GM19463 (cell line): ENCODE results near the gene CENPK.
"Not testable (repeated sequence)": the region's sequence is repeated elsewhere in the genome, so short reads cannot be mapped to it uniquely, and the experiment has no call there.

Source experiments
- ATAC-seq: cut with Tn5 transposase; IDR thresholded peaks from one replicate; pipeline ENCODE4 v1.9.1; 2021; ENCODE audit warnings: mild to moderate bottlenecking, moderate library complexity; ENCODE audit not compliant: unreplicated experiment

Gene CENPK

DNA sequence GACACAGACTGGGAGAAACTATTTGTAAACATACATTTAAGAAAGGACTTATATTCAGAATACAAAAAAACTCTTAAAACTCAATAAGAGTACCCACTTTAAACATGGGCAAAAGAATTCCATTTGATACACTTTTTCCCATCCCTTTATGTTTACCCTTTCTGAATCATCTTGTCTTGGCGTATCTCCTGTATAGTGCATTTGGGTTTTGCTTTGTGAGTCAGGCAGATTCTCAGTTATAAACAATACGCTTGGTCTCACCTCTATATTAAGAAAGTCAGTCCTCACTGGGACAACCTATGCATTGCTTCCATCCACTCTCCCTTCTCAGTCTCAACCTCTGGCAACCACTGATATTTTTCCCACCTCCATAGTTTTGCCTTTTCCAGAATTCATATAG is 54.0 kb downstream of the CENPK start:
- ATAC-seq, result no peak

DNA sequence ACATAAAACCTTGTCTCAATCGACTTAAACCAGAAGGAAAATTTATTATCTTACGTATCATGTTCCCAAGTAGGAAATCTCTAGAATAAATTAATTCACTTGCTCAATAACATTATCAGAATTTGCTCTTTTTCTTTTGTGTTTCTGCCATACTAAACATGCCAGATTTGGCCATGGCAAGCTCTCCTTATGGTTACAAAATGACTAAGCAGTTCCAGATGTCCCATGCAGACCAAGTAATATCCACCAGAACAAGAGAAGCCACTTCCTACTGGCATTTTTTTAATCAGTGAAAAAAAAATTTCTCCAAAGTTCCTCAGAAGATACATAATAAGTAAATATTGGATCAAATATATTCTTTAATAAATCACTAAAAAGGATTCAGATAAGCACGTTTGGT is 56.0 kb downstream of the CENPK start:
- ATAC-seq, result no peak

DNA sequence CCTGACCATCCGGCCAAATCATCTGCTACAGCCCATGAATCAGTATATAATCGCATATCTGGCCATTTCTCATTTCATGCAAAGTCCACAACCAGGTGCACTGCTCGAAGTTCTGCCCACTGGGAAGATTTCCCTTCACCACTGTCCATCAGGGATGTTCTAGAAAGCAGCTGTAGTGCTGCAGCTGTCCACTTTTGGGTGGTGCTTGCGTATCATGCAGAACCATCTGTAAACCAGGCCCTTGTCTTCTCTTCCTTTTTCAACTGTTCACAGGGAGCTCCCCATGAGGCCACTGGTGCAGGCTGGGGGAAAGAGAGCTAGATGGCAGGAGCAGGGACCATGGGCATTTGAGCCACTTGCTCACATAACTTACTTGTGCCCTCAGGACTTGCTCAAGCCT is 73.8 kb downstream of the CENPK start:
- ATAC-seq, result no peak

DNA sequence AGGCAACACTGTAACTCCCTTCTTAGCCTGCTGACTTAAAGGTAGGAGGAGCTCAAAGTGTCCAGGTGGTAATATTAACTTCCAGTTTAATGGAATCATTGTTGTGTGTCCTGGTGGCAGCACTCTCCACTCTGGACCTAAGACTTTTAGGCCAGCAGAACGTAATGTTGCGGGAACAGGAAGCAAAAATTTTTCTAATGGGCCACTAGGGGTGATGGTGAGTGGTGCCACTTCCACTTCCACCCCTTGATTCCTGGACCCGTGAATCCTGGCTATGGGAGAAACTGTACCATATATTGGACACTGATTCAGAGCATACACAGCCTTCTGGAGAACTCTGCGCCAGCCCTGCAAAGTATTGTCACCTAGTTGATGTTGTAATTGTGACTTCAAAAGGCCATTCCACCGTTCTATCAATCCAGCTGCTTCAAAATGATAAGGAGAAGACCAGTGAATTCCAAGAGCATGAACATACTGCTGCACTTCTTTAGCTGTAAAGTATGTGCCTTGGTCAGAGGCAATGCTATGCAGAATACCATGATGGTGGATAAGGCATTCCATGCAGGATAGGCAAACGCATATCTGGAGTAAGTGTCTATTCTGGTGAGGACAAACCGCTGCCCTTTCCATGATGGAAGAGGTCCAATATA is 74.8 kb downstream of the CENPK start:
- ATAC-seq, result not testable (repeated sequence)

DNA sequence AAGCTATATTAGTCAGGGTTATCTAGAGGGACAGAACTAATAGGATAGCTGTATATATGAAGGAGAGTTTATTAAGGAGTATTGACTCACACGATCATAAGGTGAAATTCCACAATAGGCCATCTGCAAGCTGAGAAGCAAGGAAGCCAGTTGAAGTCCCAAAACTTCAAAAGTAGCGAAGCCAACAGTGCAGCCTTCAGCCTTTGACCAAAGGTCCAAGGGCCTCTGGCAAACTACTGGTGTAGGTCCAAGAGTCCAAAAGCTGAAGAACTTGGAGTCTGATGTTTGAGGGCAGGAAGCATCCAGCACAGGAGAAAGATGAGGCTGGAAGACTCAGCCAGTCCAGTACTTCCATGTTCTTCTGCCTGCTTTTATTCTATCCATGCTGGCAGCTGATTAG is 76.2 kb downstream of the CENPK start:
- ATAC-seq, result not testable (repeated sequence)

DNA sequence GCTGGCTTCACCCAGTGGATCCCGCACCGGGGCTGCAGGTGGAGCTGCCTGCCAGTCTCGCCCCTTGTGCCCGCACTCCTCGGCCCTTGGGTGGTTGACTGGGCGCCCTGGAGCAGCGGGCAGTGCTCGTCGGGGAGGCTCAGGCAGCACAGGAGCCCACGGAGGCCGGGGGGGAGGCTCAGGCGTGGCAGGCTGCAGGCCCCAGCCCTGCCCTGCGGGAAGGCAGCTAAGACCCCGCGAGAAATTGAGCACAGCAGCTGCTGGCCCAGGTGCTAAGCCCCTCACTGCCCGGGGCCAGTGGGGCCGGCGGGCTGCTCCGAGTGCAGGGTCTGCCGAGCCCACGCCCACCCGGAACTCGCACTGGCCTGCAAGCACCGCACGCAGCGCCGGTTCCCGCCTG is 77.6 kb downstream of the CENPK start:
- no peak for ATAC-seq

DNA sequence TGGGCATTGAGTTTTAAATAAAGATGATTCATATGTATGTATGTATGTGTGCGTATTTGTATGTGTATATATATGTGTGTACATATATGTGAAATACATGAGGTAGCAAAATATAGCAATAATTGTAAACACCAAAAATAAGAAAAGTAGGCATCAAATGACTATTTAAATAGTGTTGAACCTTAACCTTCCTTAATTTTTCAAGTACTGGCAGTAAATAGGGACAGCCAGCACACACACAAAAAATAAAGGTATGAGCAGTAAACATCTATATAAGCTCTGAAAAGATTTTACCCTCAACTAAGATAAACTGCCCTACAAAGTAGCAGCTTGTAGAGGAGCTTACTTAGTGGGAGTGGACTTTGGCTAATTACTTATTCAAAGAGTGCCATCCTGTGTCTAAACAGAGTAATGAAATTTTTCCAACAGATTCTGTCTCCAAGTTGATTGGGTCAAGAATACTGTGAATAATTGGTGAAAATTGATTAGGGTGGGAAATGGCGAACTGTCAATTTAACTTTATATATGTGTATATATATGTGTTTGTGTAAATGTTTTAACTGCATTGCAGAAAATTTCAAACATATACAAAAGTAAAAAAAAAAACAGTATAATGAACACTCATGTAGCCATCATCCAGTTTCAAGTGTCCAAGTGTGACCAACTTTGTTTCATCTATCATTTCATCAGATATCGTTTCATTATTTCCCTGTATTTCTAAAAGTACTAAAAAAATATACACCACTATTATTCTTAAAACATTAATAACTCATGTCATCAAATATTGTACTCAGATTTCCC is 79.2 kb downstream of the CENPK start:
- ATAC-seq, result peak; percentile 35

DNA sequence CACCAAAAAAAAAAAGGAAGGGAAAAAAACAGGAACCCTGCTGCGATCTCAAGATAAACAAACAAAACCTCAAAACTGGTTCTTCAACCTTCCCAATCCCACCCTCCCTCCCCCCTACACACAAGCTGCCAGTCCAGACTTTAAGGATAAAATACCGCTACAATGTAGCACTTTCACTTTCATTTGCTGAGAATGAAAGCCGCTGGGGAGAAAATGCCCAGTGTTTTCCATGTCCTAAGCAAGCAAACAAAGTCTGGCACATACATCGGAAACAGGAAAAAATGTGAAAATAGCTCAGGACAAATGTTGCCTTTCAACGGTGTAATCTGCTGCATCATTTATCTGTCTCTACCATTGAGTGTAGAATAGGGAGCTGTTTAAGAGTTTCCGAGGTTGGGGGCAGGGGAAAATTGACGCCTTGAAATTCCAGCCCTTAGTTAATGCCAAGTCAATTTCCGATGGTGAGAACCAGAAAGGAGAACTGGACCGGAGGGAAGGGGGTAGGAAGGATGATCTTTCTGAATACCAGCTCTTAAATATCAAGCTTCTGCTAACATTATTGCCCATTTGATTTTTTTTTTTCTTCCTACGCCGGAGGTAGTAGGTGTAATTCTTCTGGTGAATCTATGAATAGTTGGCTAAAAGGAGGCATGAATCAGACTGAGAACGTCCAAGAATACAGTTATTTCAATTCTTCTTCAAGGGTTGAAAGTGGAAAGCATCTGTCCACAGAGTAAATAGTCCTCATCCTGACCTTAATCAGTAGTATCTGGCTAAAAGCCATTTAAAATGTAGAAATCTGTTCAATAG is 80.0 kb downstream of the CENPK start:
- ATAC-seq, result no peak

DNA sequence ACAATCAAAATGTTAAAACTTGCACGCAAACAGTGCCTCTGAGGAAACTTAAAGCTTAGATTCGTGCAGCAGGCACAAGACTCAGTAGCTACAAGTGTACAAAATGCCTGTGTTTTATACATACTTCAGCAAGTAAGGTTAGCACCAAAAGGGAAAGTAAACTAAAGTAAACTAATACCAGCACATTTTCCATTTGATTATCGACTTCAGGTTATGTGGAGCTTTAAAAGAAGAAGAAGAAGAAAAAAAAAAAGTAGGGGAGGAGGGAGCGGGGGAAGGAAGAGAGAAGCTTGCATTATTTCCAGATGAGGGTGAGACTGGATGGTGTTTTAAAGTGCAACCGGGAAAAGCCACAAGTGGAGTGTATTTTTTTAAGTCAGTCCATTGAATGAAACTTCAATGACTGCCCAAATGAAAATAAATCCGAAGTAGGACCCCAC is 80.7 kb downstream of the CENPK start:
- ATAC-seq, result no peak

DNA sequence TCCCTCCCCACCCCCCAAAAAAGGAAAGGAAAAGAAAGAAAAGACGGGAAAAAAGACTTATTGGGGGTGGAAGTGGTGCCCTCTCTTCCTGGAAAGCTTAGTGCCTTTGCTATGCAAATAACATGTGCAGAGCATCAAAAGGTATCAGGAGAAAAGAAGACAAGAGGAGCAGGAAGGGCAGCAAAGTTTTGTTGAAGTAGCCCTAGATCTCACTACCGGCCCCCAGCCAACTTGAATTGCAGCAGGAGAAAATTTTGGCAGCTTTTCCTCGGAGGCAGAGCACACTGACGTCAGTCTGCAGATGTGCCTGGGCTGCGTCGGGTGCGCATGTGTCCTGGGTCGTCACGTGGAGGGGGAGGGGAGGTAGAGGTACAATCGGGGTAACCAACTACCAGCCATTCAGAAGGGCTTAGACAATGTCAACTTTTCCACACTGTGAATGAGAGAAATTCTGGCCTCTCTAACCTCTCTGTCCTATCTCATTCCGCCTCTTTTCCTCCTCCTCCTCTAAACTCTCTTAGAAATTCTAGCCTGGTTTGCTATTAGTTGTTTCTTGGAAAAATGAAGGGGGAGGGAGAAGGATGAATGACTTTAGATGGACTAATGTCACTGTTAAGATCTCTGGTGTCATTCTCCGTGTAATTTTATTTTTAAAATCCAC is 81.2 kb downstream of the CENPK start, which contains the start of gene ADAMTS6:
TSS of gene ADAMTS6 (minus strand) at position 286 of the 661 bp plus-strand sequence. CDS start 8,247 bp downstream, outside the sequence.
- peak; percentile 84 for ATAC-seq

DNA sequence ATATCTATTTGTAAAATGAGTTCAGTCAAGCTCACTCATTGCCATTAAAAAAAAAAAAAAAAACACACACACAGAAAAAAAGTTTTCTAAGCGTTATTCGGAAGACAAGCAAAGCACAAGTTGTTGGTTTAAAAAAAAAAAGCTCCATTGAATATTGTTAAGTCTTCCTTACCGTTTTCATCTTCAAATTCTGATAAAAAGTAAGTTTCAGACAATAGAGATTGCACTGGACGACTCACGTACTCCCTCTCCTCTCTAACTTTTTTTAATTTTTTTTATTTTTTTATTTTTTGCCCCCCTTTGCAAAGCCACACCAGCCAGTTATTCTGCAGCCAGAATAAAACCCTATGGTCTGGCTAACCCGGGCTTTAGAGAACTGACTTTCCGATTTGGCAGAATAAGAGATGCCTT is 81.8 kb downstream of the CENPK start:
- ATAC-seq, result peak; percentile 10

DNA sequence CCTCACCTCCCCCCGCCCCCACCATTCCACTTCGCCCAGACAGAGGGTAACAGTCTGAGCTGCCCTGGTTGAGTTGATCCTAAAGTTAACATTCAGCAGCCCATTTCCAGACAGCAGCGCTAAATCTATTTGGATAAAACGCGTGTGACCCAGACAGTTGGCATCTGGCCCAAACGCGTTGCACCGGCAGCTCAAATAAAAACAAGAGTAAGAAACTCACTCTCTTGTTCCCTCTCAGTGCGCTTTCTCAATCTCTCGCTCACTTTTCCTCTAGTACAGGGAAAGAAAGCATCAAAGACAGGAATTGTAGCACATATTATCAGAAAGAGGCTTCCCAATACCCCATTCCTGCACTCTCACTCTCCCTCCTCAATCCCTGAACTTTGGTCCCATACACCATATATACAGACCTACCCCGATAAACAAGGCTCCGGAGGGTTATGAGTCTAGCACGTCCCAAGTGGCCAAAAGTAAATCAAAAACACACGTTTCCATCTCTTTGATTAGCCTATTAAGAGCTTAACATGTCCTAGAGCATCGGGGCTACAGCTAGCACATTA is 82.6 kb downstream of the CENPK start:
- ATAC-seq, result peak; percentile 30

DNA sequence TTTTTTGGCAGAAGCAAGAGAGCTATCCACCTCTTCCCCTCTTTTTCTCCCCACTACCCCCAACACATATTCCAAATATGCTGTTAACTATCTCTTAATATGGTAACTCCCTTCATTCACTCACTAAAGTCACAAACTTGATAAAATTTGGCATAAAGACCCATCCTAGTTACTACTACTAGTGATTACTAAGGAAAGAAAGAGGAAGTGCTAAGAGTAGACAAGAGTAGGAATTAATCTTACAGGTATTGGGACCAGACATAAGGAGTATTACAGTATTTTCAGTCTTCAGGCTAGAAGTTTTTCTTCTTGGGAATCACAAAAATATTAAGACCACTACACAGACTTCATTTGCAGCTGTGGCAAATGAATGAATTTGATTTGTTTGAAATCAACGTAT is 83.4 kb downstream of the CENPK start:
- no peak for ATAC-seq

DNA sequence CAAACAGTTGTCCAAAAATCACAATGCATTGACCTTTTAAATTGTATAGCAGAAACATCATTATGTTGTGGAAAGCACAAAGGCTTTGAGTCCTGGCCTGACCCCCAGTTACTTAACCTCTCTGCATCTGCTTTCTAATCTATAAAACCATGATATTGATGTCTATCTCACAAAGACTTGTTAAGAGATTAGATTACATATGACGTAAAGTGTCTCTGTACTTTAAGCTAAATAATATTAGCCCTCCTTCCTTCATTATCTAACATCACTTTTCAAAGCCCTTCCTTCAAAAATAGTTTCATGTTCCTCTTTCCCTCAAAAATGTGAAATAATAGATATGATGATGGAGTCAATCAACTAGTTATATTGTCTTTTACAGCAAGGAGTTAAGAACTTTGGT is 84.6 kb downstream of the CENPK start:
- ATAC-seq, result no peak

DNA sequence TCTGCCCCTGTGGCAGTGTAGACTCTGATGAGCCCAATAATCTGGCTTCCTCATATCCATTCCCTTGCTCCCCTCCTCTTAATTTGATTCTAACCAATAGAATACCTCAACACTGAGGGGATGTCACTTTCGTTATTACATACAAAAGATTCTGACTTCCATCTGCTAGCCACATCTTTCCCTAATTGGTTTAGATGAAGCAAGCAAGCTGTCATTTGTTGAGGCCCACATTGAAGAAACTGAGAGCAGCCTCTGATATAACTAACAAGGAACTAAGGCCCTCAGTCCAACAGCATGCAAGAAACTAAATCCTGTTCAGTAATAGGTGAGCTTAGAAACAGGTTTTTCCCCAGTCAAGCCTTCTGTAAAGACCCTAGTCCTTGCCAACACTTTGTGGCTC is 87.1 kb downstream of the CENPK start:
- no peak for ATAC-seq

DNA sequence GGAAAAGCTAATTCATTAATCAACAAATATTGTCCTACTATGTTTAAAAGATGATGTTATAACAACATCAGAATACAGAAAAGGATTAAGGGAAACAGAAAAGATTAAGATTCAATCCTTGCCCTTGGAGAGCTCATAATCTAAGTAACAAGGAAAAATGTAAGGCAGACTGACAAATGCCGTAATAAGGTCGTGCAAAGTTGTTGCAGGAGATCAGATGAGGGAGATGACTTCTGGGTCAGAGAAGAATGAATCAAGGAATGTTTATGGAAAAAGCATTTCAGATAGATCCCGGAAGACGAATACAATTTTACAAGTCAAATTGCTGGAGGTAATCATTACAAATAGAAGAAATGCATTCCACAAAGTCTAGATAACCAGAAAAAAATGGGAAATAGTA is 87.6 kb downstream of the CENPK start:
- no peak for ATAC-seq

DNA sequence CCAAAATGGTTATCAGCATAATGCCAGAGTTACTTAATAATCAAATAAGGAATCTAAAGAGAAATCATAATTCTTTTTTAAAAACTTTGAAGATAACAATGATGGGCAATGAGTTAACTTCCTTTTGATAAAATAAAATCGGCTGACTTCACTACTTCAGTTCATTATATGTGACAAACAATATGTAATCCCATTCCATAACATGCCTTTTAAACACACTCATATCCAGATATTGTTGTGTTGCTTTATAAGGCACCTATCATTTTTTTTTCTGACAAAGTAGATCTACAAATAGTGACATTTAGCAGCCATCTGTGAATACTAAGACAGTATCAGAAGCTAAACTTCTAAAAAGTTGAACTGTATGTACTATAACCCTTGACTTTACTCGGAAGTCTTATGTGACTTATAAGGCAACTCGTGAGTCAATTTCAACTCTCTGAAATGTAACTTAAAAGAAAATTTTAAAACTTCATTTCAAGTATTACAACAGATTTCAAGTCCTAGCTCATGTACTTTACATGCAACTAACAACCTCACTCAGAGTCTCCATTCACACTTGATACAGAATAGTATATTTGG is 88.7 kb downstream of the CENPK start:
- ATAC-seq, result no peak

DNA sequence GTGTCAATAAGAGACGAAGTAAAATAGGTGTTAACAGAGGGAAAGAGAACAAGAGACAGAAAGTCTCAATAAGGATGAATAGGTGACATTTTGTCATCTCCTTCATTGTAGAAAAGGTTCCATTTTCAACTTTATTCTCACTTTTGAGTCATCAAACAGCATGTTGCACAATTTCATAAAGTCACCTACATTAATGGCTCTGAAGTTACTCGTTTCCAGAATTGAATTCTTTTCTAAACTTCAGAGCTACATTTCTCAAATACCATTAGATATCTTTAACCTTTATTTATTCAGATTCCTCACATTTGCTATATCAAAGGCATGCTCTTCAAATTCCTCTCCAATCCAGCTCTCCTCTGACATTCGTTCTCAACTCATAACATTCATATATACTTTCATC is 94.3 kb downstream of the CENPK start:
- no peak for ATAC-seq
